Inflammatory macrophage (primary cell): ENCODE results near the gene PTPN3.
"Not testable (repeated sequence)": the region's sequence is repeated elsewhere in the genome, so short reads cannot be mapped to it uniquely, and the experiment has no call there.

Experiments
- DNase-seq, 2 donors: peaks; one replicate each; pipeline ENCODE4 v3.0.0-alpha.2; 2020 to 2022
- total RNA-seq, 18 experiments: gene quantifications; one replicate each; lab custom pipeline; 2026; ENCODE audit warnings: mixed read lengths in 6 of 18, inconsistent platforms in 2 of 18; lab: John Stamatoyannopoulos, UW

Gene PTPN3, protein sequence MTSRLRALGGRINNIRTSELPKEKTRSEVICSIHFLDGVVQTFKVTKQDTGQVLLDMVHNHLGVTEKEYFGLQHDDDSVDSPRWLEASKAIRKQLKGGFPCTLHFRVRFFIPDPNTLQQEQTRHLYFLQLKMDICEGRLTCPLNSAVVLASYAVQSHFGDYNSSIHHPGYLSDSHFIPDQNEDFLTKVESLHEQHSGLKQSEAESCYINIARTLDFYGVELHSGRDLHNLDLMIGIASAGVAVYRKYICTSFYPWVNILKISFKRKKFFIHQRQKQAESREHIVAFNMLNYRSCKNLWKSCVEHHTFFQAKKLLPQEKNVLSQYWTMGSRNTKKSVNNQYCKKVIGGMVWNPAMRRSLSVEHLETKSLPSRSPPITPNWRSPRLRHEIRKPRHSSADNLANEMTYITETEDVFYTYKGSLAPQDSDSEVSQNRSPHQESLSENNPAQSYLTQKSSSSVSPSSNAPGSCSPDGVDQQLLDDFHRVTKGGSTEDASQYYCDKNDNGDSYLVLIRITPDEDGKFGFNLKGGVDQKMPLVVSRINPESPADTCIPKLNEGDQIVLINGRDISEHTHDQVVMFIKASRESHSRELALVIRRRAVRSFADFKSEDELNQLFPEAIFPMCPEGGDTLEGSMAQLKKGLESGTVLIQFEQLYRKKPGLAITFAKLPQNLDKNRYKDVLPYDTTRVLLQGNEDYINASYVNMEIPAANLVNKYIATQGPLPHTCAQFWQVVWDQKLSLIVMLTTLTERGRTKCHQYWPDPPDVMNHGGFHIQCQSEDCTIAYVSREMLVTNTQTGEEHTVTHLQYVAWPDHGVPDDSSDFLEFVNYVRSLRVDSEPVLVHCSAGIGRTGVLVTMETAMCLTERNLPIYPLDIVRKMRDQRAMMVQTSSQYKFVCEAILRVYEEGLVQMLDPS
- total RNA-seq = 0 to 0.25 (median 0.04) reads per million in 18 experiments

DNA sequence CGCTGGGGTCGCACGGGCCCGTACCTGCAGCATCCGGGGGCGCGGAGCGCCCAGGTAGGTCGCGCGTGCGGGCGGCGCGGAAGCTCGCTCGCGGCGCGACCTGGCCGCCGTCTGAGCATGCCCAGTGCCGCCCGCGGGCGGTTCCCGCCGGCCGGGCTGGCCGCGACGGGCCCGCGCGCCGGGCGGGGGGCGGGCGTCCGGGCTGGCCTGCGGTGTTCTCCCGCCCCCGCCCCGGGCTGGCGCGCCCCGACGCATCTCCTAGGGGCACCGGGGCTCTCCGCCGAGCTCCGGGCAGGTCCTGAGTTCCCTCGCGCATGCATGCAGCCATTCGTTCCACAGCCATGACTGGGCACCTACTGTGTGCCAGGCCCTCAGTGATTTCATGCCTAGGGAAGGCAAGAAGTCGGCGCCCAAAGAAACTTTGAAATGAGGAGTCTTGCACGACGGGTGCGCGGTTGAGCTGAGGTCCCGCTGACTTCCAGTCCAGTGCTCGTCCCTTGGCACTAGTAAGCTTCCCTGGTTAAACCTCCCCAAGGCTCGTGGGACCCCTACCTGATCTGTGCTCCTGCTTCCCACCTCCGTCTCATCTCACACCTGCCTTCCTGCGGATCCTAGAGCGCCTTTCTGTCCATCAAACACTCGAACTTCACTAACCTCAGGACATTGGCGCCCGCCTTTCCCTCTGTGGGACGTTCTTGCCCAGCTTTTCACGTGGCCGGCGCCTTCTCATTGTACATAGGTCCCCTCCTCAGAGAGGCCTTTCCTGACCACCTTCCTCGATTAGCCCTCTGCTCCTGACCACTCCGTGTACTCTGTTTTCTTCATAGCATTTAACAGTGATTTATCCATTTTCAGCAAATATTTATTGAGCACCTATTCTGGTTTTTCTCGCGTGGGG lies at the start of gene PTPN3:
Gene PTPN3, minus strand, starts transcription at position 113 of the 898 bp plus-strand sequence. CDS start 34,873 bp downstream, outside the sequence.
- no peak for DNase-seq

DNA sequence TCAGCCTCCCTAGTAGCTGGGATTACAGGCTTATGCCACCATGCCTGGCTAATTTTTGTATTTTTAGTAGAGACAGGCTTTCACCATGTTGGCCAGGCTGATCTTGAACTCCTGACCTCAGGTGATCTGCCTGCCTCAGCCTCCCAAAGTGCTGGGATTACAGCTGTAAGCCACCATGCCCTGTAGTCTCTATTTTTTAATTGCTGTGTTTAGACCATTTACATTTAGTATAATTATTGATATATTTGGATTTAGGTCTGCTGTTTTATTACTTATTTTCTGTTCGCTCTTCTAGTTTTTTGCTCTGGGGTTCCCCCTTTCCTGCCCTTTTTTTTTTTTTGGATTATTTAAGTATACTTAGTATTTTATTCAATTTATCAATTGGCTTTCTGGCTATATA lies 46.8 kb upstream of the PTPN3 start:
- not testable (repeated sequence) for DNase-seq

DNA sequence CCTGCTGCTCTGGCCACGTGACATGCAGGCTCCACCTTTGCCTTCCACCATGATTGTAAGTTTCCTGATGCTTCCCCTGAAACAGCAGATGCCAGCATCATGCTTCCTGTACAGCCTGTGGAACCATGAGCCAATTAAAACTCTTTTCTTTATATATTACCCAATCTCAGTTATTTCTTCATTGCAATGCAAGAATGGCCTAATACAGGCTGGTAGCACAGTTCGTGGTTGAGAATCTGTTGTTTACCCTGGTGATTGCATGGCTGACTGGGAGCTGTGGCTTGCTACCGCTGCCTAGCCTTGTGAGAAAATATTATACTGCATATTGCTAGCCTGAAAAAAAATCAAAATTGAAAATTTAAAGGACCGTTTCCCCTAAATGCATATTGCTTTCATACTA lies 44.8 kb upstream of the PTPN3 start:
- DNase-seq = no peak

DNA sequence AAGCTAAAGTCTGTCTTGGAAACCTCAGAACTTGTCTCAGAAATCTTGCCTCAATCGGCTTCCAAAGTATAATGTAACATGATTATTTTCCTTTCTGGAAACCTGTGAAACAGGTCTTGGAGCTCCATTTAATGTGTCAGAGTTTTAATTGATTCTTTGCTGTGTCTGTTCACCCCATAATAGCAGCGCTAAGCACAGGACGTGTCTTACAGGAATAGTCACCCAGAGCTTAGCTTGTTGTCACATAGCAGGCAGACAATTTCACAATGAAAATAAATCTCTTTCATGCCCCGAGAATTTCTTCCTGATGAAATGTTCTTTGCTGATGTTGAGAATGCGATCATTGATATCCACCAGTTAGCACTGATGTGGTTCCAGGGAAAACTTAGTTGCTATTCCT lies 40.2 kb upstream of the PTPN3 start:
- DNase-seq = no peak

DNA sequence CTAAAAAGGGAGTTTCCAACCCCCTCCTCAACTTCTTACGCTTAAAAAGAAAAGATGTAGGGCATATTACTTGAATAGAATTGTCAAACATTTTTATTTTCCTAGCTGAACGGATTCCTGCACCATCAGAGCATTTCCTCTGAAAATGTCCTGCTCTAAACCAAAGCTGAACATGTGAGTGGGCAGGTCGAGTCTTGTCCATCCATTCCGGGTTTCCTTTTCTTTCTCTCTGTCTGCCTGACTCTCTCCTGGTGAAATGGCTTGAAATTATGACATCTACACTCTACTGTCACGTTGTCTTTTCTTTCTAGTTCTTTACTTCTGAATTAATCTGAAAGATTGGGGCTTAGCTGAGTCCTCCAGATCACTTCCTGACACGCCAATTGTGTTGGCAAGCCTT lies 39.2 kb upstream of the PTPN3 start:
- DNase-seq = no peak

DNA sequence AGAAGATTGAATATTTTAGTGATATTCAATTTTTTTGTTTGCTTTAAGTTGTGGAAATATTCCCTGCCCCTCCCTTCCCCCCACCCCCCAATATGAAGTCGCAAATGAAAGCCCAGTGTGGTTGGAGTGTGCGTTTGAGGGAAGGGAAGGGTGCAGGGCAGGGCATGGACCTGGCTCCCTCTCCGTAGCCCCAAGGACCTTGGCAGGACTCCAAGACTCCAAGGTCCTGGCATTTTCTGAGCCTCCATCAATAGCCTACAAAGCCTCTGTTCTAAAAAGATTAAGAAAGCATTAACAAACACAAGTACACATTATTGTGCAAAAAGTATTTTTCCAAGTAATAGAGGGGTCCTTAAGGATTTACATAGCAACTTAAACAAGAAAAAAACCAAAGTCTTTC lies 38.8 kb upstream of the PTPN3 start:
- DNase-seq = no peak

DNA sequence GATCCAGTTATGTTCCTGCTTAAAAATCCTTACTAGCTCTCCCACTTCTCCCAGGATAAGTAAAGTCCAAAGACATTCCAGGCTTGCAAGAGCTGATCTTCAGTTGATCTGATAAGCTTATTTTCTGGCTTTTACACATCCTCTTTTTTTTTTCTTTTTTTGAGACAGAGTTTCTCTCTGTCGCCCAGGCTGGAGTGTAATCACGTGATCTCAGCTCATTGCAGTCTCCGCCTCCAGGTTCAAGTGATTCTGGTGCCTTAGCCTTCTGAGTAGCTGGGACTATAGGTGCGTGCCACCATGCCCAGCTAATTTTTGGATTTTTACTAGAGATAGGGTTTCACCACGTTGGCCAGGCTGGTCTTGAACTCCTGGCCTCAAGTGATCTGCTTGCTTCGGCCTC lies 37.3 kb upstream of the PTPN3 start:
- no peak for DNase-seq

DNA sequence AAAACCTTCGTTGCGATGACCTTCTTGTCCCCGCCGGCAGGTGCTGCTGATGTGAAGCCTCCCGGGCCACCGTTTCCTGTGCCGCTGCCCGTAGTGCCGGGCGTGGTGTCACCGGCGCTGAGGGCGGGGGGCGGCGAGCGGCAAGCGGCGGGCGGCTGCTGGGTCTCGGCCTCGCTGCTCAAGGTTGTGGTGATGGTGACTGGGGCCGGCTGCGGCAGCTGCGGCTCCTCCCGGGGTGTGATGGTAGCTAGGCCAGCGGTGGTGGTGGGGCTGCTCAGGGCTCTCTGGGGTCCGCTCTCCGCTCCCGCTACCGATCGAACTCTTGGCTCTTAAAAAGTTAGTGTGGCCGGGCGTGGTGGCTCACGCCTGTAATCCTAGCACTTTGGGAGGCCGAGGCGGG lies 36.0 kb upstream of the PTPN3 start:
- DNase-seq = no peak

DNA sequence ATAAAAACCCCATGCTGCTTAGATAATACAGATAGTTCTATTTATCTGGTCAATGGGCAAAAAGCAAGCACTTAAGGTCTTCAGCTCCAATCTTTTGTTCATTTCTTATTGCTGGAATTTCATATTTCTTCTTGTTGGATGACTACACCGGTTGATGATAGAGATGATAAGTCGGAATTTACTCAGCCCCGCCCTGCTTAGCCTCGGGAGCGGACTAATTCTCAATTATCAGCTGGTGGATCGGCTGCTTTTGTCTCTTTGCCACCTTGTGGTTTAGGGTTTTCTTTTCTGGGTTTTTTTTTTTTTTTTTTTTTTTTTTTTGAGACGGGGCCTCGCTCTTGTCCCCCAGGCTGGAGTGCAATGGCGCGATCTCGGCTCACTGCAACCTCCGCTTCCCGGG lies 34.5 kb upstream of the PTPN3 start:
- not testable (repeated sequence) for DNase-seq

DNA sequence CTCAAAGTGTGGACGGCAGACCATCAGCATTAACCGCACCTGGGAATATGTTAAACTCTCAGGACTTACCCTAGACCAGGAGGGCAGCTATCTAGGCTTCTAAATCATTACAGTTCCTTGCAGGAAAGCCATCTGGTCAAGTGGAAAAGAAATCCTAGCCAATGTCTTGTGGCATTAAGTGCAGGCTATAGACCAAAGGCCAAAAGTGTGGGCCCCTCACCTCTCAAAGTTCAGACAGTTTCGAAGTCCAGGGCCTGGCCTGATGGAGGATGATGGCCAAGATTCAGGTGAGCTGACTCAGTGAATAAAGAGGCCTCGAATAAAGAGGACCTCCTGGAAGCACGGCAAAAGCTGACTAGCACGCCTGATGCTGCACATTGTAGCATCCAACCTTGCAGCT lies 24.0 kb upstream of the PTPN3 start:
- no peak for DNase-seq

DNA sequence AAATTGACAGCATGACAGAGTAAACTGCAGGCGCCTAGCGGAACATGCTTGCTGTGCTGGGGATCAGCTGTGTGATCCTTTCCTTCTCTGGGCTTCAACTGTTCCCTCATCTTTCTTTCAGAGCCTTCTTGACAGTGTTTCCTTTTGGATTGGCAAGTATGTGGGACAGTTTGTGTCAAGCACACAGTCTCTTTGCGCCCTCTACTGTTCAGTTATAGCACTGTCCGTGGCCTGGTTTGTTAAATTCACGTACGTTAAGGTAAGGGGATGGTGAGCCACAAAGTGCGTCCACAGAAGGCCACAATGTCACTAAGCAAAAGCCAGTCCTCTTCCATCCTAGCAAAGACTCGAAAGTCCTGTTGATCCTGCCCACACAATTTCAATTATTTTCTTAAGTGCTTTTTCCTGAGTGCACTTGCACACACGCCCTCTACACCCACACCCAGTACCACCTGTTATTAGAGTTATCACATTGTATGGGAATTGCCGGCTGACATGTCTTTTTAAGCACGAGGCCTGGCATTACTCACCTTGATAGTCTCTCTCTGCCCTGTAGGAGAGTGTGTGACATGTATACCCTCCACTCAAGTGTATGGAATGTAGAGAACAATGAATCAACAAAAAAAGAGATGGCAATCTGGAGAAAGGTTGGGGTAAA lies 22.5 kb upstream of the PTPN3 start:
- DNase-seq = peak; percentile 54 to 65

DNA sequence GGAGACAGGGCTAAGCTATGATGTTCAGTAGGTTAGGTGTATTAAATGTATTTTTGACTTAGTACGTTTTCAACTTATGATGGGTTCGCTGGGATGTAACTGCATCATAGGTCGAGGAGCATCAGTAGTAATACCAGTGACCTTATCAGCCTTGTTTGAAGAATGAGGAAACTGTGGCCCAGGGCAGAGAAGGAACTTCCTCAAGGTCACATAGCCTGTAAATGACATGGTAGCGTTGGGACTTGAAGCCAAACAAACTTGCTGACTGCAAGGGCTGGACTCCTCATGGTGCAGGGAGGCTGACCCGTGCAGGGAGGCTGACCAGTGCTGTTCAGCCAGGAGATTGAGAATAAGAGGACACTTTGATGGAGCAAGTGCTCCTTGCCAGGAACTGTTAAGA lies 21.3 kb upstream of the PTPN3 start:
- peak in 1 of 2 donors; percentile 24 for DNase-seq

DNA sequence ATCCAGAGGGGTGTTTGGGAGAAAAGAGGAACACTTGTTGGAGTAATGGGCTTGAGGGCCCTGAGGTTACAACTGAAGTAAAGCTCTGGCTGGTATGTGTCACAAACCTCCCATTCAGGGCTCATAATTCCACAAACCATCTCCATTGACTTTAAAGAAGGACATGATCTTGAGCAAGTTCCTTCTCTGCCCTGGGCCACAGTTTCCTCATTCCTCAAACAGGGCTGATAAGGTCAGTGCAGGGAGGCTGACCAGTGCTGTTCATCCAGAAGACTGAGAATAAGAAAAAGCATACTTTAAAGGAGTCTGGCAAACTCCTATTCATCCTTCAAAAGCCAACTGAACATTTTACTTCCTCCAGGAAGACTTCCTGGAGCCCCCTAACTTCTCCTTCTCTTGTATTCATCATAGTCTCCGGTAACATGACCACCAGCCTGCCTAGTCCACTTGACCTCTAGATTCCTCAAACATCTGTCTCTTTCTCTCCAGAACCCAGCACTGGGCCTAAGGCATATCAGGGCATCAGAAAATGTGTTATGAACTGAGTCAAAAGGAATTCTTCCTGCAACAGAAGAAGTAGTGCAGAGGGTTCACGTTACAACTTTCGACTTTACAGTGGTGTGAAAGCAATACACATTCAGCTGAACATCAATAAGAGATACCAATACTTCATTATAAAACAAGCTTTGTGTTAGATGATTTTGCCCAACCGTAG lies 20.7 kb upstream of the PTPN3 start:
- peak in 1 of 2 donors; percentile 1 for DNase-seq

DNA sequence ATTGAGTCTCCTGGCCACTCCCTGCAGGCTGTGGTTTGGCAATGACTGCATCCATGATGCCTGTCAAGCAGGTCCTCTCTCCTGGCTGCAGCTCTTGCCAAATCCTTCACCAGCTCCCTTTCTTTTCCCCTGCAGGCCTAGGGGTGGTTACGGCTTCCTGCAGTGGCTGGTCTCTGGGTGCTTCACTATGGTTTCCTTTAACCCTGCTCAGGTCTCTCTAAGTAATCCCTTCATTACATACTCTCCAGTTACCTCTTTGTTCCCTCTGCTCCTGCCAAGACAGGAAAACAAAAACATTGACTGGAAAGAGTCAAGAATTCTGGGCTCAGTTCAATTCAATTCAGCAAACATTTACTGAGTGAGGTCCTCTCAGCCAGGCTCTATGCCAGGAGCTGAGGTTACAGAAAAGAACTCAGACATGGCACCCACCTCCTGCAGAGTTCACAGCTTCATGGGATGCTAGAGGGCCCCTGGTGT lies 19.8 kb upstream of the PTPN3 start:
- DNase-seq = no peak

DNA sequence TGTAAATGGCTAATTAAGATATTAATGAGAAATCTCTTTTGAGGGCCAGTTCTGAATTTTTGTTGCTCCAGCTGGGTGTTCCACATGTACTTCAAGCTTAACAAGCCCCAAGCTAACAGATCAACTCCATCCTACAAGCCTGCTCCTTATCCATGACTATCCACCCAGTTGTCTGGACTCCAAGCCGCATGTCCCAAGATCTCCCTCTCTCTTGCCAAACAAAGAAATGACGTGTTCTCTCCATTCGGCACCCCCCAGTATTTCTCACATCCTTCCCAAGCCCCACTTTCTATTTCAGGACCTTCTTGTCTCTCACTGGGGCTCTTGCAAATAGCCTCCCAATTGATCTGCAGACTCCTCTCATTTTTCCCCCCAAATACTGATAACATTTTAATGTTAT lies 15.8 kb upstream of the PTPN3 start:
- no peak for DNase-seq

DNA sequence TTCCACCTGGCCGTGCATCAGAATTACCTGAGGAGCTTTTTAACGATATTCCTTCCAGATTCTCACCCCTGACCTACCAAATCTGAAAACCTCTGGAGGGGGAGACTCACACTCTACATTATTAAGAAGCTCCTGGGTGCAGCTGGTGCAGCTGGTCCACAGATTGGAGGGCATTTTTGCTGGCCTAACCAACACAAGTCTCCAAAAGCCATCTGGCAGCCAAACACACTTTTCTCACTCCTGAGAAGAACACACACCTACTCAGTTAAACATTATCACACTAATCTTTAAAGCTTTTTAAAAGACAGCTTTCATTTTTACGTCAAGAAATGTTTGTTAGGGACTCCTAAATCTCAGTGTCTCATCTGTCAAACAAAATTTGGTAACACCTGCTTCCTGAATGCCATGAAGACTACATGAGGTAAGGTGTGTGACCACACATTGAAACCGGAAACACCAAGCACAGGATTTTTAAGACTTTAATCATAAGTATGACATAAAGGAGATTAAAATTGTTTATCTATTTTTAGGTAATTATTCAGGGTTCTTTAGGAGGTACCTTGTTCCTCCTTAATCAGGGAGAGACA lies 14.2 kb upstream of the PTPN3 start:
- no peak for DNase-seq

DNA sequence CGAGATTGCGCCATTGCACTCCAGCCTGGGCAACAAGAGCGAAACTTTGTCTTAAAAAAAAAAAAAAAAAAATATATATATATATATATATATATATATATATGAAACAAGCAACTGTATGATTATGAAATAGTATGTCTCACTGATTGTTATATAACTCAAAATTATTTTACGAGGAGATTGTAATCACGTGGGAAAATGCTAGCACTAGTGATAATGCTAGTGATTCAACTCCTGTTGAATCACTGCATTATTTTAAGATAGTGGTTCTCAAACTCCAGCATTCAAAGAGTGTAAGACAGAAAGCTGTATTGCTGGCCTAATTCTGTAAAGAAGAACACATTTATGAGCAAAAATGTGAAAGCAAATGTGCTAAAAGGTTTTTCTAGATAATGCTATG lies 12.4 kb upstream of the PTPN3 start:
- DNase-seq = no peak

DNA sequence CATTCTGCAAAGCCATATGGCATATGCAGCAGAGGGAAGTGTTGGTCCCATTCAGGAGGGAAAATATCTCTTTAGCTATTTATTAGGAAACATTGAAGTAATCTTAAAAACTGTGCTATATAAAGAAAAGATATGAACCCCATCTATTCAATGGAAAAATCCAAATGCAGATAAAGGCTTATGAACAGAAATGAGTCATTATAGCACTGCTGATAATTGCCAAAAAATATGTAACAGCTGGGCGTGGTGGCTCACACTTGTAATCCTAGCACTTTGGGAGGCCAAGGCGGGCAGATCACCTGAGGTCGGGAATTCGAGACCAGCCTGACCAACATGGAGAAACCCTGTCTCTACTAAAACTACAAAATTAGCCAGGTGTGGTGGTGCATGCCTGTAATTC lies 11.9 kb upstream of the PTPN3 start:
- not testable (repeated sequence) for DNase-seq

DNA sequence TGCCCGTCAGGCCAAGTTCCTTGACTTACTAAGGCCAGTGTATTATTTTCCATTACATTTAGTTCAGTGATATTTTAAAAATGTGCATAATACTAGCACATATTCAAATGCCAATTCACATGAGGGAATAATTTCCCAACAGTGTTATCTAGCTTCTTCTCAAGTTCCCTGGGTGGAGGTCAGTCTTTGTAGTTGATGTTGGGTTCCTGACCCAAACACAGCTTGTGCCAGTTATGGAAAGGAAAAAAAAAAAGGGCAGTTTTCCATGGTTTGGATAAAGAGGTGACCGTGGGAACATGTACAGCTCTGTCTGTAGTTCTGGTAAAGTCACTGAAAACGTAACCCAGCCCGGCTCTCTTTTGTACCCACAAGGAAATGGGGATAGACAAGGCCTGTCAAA lies 11.5 kb upstream of the PTPN3 start:
- DNase-seq = no peak

DNA sequence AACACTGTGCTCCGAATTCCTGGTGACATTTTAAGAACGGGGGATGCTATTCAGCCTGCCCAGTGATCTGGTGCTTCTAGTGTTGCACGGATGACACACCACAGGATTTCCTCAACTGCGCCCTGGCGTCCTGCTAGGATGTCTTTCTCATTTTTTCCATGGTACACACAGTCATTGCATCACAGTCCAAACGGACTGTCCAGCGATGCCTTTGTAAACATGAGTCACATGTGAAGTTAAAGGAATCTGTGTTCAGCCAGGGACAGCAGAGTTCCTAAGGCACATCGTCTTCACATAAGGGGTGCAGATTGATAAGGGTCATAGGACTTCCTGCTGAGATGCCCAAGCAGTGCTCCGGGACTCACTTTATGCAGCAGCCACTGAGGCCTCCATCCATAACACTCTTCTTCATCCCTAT lies 9.3 kb upstream of the PTPN3 start:
- DNase-seq = no peak
